RWPE2 (cell line): Measurements from ENCODE around the gene CCKAR.
A peak's percentile ranks its signal among the peaks of the same experiment; 100 is the strongest.
"Not testable (repeated sequence)": the region's sequence is repeated elsewhere in the genome, so short reads cannot be mapped to it uniquely, and the experiment has no call there.

Source experiments
- ATAC-seq: fragments of 200-7000 bp; cut with Tn5 transposase; 3 replicates; pipeline ENCODE4 v1.9.1; 2021; ENCODE audit warnings: low read depth
- DNase-seq: peaks from one replicate; pipeline ENCODE4 v3.0.0-alpha.2; 2020; ENCODE audit warnings: low spot score
- H3K27ac ChIP-seq: fragments of 450-650 bp; 2 replicates; pipeline ENCODE4 v1.5.1; 2017; ENCODE audit warnings: mild to moderate bottlenecking; ENCODE audit not compliant: poor library complexity, severe bottlenecking
- H3K27me3 ChIP-seq: fragments of 250-450 bp; sonication (Bioruptor Pico); 2 replicates; pipeline ENCODE4 v1.5.1; 2021; ENCODE audit warnings: mild to moderate bottlenecking, moderate library complexity; ENCODE audit not compliant: insufficient read depth, poor library complexity, severe bottlenecking
- H3K36me3 ChIP-seq: fragments of 250-450 bp; sonication (Bioruptor Pico); 2 replicates; pipeline ENCODE4 v1.5.1; 2020; ENCODE audit warnings: low read depth, mild to moderate bottlenecking, moderate library complexity
- H3K4me1 ChIP-seq: fragments of 250-450 bp; sonication (Bioruptor Pico); 2 replicates; pipeline ENCODE4 v1.5.1; 2021; ENCODE audit warnings: mild to moderate bottlenecking, moderate library complexity; ENCODE audit not compliant: insufficient read depth, poor library complexity, severe bottlenecking
- H3K4me3 ChIP-seq: fragments of 250-450 bp; sonication (Bioruptor Pico); 2 replicates; pipeline ENCODE4 v1.5.1; 2021; ENCODE audit warnings: mild to moderate bottlenecking, moderate library complexity; ENCODE audit not compliant: severe bottlenecking
- H3K9me3 ChIP-seq: fragments of 250-450 bp; sonication (Bioruptor Pico); 2 replicates; pipeline ENCODE4 v1.5.1; 2021; ENCODE audit warnings: mild to moderate bottlenecking, moderate library complexity; ENCODE audit not compliant: severe bottlenecking
- CTCF ChIP-seq: fragments of 450-650 bp; IDR thresholded peaks from one replicate; pipeline ENCODE4 v1.5.1; 2017; ENCODE audit warnings: mild to moderate bottlenecking, moderate library complexity; ENCODE audit not compliant: poor library complexity, severe bottlenecking

The CCKAR gene

GRCh38 chr4:26503844-26504243 lies 13.6 kb upstream of the CCKAR start:
- ATAC-seq: no peak
- TF ChIP-seq CTCF: no peak
- no peaks in the 10 kb centered on the region for H3K9me3 ChIP-seq
- H3K4me1 ChIP-seq: no peaks in the 10 kb centered on the region
- no peaks in the 10 kb centered on the region for H3K27me3 ChIP-seq
- H3K36me3 ChIP-seq: no peaks in the 10 kb centered on the region
- no peak overlapping the region for H3K4me3 ChIP-seq
- no peak overlapping the region for H3K27ac ChIP-seq
- DNase-seq: no peak

- Histone ChIP-seq H3K9me3 (no peaks in the 10 kb centered on the region), H3K27ac (no peak overlapping the region), H3K4me1 (no peaks in the 10 kb centered on the region), H3K4me3 (no peak overlapping the region), H3K36me3 (no peaks in the 10 kb centered on the region), H3K27me3 (no peaks in the 10 kb centered on the region)
- ATAC-seq (no peak), DNase-seq (no peak)
- no peak for TF ChIP-seq CTCF
Observed at GRCh38 chr4:26503427-26503826, 13.1 kb upstream of the CCKAR start.

GRCh38 chr4:26500565-26500999 lies 10.3 kb upstream of the CCKAR start:
- DNase-seq, H3K9me3 ChIP-seq, H3K27me3 ChIP-seq, H3K4me1 ChIP-seq, H3K4me3 ChIP-seq, H3K36me3 ChIP-seq, H3K27ac ChIP-seq: not testable (repeated sequence)
- ATAC-seq: peak; percentile 45

GRCh38 chr4:26496207-26496783 lies 6.0 kb upstream of the CCKAR start:
- Histone ChIP-seq H3K27ac (no peak overlapping the region), H3K9me3 (no peaks in the 10 kb centered on the region), H3K36me3 (no peaks in the 10 kb centered on the region), H3K27me3 (no peaks in the 10 kb centered on the region), H3K4me1 (no peaks in the 10 kb centered on the region), H3K4me3 (no peak overlapping the region)
- ATAC-seq (peak; percentile 41; the same call in 1 of the 3 replicates), DNase-seq (no peak)
- no peak for TF ChIP-seq CTCF

GRCh38 chr4:26493461-26493860 lies 3.2 kb upstream of the CCKAR start:
- no peaks in the 10 kb centered on the region for H3K4me1 ChIP-seq
- H3K27me3 ChIP-seq: no peaks in the 10 kb centered on the region
- H3K27ac ChIP-seq: no peak overlapping the region
- DNase-seq (no peak), ATAC-seq (no peak)
- no peaks in the 10 kb centered on the region for H3K9me3 ChIP-seq
- H3K4me3 ChIP-seq: no peak overlapping the region
- no peak for TF ChIP-seq CTCF
- H3K36me3 ChIP-seq: no peaks in the 10 kb centered on the region
